Fibroblast of skin of left biceps (primary cell): ENCODE data around the gene TP53AIP1.
"Not testable (repeated sequence)": the region's sequence is repeated elsewhere in the genome, so short reads cannot be mapped to it uniquely, and the experiment has no call there.

Experiments used
- DNase-seq, 2 experiments: peaks; one replicate each; pipeline ENCODE4 v3.0.0-alpha.2; 2013; ENCODE audit warnings: low read depth in 2 of 2

The TP53AIP1 gene

GRCh38 chr11:128926000-128926399 is 16.7 kb downstream of the TP53AIP1 start:
- no peak for DNase-seq

- DNase-seq: no peak
These were observed 17.4 kb downstream of the TP53AIP1 start for GRCh38 chr11:128925250-128925600.

DNA sequence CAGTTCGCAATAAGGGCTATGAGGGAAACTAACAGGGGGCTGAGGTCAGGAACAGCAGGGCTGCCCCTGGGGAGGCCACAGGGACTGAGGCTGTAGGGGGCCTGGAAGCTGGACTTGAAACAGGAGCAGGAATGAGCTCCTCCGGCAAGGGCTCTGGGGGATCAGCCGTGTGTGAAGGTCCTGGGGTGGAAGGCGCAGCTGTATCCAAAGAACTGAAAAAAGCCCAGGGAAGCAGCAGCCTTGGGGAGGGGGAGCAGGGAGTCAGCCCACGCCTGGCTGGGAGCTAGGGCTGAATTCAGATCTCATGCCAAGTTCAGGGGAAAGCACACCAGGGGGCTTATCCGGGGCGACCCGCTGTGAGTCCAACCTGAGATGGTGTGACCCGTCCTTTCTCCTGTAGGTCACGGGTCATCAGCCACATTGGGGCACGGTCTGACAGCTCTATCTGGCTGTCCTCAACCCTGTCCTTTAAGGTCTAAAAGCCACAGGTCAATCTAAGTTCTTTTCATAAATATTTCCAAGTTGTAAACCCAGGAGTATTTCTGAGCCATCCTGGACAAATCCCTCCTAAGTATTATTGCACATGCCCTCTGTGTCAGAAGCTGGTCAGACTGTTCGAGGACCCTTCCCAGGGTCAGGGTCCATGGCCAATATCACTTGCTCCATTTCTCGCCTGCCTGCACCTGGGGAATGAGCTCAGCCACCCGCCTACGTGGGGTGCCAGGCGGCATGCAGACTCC is 18.0 kb downstream of the TP53AIP1 start:
- no peak for DNase-seq

- no peak for DNase-seq
These were observed 18.6 kb downstream of the TP53AIP1 start for GRCh38 chr11:128924104-128924503.

GRCh38 chr11:128921793-128922192 is 20.9 kb downstream of the TP53AIP1 start:
- no peak for DNase-seq

DNA sequence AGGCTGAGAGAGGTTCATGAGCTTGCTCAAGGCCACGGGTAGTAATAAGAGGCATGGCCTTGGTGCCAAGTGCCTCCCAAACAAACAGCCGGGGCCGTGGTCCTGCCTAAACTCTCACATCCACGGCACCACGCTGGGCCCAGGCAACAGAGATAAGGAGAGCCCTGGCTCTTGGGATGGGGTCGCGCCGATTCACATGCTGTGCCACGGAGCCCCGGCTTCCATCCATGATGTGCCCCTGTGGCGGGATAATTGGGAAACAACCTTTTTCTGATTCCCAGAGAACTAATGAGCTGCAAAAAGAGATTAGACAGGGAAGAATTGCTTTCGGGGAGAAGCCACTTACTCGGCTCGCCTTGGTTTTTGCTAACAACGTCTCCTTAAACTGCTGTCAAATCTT is 22.0 kb downstream of the TP53AIP1 start:
- DNase-seq: no peak

DNA sequence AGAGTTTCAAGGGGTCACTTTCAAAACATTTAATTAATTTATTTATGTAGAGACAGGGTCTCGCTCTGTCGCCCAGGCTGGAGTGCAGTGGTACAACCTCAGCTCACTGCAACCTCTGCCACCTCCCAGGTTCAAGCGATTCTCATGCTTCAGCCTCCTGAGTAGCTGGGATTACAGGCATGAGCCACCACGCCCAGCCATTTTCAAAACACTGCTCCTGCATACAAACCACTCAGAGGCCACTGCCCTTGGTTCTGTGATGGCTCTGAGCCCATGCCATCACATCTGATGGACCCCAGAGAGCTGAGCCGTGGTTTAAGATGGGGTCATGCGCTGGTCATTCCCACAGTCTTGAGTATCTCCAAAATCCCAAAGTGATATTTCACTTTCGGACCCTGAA is 23.0 kb downstream of the TP53AIP1 start:
- not testable (repeated sequence) for DNase-seq

DNA sequence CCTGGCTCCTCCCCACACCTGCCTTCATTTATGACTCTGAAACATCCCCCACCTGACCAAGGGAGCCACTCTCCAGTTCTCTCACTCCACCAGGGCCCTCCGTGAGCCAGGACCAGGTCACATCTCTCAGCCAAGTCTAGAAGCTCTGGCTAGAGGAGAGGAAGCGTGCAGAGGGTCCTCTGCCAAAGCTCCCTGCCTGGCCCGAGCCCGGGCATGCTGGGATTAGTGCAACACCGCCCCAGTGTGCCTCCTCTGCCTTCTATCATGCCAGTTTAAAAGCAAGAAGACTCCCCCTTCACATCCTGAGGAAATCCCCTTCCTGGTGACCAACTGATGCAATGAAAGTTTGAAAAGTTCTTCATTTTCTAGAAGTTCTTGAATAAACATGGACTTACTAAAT is 23.5 kb downstream of the TP53AIP1 start:
- no peak for DNase-seq

GRCh38 chr11:128917144-128917724 is 25.4 kb downstream of the TP53AIP1 start:
- no peak for DNase-seq

GRCh38 chr11:128916681-128917080 is 26.0 kb downstream of the TP53AIP1 start:
- no peak for DNase-seq

GRCh38 chr11:128916037-128916572 is 26.6 kb downstream of the TP53AIP1 start:
- no peak for DNase-seq

- DNase-seq: no peak
These were observed 27.5 kb downstream of the TP53AIP1 start for GRCh38 chr11:128915149-128915521.

DNA sequence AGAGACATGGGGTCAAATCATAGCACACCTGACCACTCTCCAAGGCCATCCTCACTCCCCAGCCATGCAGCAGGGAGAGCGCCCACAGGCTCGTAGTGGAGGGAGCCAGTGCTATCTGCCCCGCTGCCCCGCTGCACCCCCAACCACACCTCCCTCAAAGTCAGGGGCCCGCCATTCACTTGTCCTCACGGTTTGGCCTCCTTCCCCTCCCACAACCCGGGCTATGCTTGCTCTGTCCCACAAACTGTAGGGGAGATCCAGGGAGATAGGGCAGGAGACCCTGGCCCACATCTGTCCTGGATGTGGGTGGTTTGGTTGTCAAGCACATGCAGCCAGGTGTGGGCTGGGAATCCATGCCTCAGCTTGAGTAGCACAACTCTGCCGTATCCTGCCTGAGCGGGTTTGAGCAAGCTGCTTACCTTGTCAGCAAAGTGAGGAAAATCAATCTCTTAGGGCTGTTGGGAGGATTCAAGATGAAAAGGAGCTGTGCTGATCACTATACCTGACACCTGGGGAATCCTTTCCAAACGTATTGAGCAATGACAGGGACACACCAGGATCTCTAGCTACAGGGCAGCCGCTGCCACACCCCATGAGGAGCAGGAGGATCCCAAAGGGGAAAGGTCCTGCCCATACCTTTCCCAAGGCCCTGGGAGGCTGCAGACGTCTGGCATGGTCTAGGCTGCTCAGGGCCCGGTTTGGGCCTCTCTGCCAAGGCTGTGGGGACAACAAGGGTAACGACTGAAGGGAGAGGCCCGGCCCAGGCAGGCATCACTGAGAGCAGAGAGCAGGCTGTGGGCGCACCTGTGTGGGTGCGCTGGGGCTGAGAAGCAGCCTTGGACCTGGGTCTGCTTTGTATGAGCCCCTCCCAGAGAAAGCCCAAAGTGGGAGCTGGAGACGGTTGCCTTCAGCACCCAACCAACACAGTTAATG is 28.2 kb downstream of the TP53AIP1 start:
- DNase-seq: no peak

GRCh38 chr11:128913806-128914205 is 28.9 kb downstream of the TP53AIP1 start:
- DNase-seq: no peak

DNA sequence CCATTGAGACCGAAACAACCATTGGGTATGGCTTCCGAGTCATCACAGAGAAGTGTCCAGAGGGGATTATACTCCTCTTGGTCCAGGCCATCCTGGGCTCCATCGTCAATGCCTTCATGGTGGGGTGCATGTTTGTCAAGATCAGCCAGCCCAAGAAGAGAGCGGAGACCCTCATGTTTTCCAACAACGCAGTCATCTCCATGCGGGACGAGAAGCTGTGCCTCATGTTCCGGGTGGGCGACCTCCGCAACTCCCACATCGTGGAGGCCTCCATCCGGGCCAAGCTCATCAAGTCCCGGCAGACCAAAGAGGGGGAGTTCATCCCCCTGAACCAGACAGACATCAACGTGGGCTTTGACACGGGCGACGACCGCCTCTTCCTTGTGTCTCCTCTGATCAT is 31.0 kb downstream of the TP53AIP1 start:
- no peak for DNase-seq

DNA sequence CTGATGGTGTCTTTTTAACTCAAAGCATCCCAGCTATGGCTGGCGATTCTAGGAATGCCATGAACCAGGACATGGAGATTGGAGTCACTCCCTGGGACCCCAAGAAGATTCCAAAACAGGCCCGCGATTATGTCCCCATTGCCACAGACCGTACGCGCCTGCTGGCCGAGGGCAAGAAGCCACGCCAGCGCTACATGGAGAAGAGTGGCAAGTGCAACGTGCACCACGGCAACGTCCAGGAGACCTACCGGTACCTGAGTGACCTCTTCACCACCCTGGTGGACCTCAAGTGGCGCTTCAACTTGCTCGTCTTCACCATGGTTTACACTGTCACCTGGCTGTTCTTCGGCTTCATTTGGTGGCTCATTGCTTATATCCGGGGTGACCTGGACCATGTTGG is 31.4 kb downstream of the TP53AIP1 start:
- DNase-seq: no peak

DNA sequence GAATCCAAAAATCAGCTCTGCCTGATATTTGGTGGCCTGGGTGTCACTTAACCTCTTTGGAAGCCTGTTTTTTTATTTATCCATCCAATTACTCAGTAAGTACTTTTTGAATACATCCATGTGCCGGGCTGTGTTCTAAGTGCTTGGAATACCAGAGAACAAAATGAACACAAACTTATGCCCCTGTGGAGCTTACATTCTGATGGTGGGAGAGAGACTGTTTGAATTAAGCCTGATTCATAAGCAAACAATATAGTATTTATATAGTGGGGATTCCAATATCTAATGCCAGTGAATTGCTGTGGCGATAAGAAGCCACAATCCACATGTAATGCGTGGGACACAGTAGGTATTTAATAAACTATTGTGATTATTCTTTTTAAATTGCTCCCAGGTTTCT is 32.1 kb downstream of the TP53AIP1 start:
- DNase-seq: no peak

DNA sequence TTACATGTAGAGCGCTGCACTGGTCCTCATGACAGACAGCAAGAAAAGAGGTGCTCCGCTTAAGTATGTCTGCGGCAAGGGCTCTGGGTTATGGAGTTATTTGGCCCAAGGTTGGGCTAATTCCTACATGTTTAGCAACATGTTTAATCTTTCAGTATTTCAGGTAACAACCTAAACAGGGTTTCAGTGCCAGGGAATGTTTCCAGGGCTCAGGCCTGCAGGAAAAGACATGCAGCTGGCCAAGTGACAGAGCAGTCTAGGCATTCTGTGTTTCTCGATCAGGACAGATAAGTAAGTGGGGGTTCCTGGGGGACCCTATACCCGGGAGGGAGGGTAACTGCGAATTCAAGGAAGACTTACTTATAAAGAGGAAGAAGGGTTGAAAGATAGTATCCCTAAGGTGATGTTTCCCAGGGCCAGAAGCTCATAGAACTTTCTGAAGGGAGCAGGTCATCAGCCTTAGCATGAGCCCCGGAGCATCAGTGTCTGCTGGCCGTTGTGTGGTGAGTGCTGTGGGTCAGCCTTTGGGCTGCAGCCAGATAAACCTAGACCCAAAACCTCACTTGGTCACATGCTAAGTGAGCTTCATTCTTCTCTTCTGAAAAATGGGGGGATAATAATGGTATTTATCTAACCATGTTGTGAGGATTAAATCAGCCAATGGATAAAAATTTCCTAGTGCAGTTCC is 33.1 kb downstream of the TP53AIP1 start:
- DNase-seq: no peak

- peak; percentile 24 to 29 for DNase-seq
These were observed 34.1 kb downstream of the TP53AIP1 start for GRCh38 chr11:128908391-128909246.

GRCh38 chr11:128907585-128907984 is 35.1 kb downstream of the TP53AIP1 start:
- no peak for DNase-seq
